Measurements from ENCODE around the gene SBF2. TPM values are rescaled to one million over a fixed set of nuclear protein-coding genes. Genes with fewer than 3 reads are reported as not detected.
"Not testable (repeated sequence)": the region's sequence is repeated elsewhere in the genome, so short reads cannot be mapped to it uniquely, and the experiment has no call there.

SBF2 gene
- total and polyA plus RNA-seq, 9 of the 15 experiments (the other 6 are each of a cell fraction or from before 2014, with no cell fraction given) = 0.80 to 9.5 (median 5.0) TPM

DNA sequence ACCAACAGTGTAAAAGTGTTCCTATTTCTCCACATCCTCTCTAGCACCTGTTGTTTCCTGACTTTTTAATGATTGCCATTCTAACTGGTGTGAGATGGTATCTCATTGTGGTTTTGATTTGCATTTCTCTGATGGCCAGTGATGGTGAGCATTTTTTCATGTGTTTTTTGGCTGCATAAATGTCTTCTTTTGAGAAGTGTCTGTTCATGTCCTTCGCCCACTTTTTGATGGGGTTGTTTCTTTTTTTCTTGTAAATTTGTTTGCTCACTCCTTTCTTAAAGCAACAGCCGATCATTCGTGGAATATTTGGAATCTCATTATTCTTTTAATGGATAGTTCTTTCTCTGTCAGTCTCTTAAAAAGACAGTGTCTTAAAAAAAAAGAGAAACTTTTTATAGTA lies 550.5 kb downstream of the SBF2 start:
- ChIA-PET CTCF (ENCODE audit: low intra/inter-chr PET ratio) (interaction anchor here (0.6 kb wide), 1 partner anchor 727 kb away, joined by 3 read pairs; no protein-coding TSS in a partner anchor), POLR2A (interaction anchor here (0.6 kb wide), 1 partner anchor 101 kb away, joined by 3 read pairs; no protein-coding TSS in a partner anchor)
- H3K36me3 ChIP-seq (ENCODE audit: control insufficient read depth, insufficient read depth, low read length); intact Hi-C loops (cut with micrococcal nuclease); DNase-seq (ENCODE audit: extremely low read depth in 1 of 4, low spot score in 3 of 4); H3K9me1 ChIP-seq (ENCODE audit: control insufficient read depth, insufficient read depth, low read length); H3K79me2 ChIP-seq (ENCODE audit: control insufficient read depth, insufficient read depth, low read length); H3K4me2 ChIP-seq (ENCODE audit: insufficient read depth, low read length); H3K4me1 ChIP-seq (replicated peaks in 1 of 2; ENCODE audit: control insufficient read depth in 2 of 2, insufficient read depth in 2 of 2, low read length in 2 of 2); FAIRE-seq; ATAC-seq; H3K4me3 ChIP-seq; H3K27ac ChIP-seq (ENCODE audit: extremely low read depth, low read depth, low read length); H3K9me3 ChIP-seq (replicated peaks; ENCODE audit: control insufficient read depth, insufficient read depth, low read depth, low read length); H3K27me3 ChIP-seq (ENCODE audit: control insufficient read depth in 2 of 2, insufficient read depth in 2 of 2, low read length in 2 of 2); H4K20me1 ChIP-seq (replicated peaks; ENCODE audit: control insufficient read depth, insufficient read depth, low read length); H2AFZ ChIP-seq (ENCODE audit: low read depth, low read length); BruUV-seq (replicated peaks); in situ Hi-C loops (cut with MboI); H3K9ac ChIP-seq (ENCODE audit: insufficient read depth in 1 of 2, low read depth in 2 of 2, low read length in 2 of 2): not testable (repeated sequence)
- 93% methylated on average over 2 of the region's 3 CpGs for WGBS (ENCODE audit: insufficient coverage, low coverage, missing lambda C conversion rate)
- TF ChIP-seq, protein P1, sequence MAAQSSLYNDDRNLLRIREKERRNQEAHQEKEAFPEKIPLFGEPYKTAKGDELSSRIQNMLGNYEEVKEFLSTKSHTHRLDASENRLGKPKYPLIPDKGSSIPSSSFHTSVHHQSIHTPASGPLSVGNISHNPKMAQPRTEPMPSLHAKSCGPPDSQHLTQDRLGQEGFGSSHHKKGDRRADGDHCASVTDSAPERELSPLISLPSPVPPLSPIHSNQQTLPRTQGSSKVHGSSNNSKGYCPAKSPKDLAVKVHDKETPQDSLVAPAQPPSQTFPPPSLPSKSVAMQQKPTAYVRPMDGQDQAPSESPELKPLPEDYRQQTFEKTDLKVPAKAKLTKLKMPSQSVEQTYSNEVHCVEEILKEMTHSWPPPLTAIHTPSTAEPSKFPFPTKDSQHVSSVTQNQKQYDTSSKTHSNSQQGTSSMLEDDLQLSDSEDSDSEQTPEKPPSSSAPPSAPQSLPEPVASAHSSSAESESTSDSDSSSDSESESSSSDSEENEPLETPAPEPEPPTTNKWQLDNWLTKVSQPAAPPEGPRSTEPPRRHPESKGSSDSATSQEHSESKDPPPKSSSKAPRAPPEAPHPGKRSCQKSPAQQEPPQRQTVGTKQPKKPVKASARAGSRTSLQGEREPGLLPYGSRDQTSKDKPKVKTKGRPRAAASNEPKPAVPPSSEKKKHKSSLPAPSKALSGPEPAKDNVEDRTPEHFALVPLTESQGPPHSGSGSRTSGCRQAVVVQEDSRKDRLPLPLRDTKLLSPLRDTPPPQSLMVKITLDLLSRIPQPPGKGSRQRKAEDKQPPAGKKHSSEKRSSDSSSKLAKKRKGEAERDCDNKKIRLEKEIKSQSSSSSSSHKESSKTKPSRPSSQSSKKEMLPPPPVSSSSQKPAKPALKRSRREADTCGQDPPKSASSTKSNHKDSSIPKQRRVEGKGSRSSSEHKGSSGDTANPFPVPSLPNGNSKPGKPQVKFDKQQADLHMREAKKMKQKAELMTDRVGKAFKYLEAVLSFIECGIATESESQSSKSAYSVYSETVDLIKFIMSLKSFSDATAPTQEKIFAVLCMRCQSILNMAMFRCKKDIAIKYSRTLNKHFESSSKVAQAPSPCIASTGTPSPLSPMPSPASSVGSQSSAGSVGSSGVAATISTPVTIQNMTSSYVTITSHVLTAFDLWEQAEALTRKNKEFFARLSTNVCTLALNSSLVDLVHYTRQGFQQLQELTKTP (IDR thresholded peaks at IDR 0.05; ENCODE audit: low read depth in 1 of 2, partially characterized antibody in 2 of 2) = peak in 1 of 2 experiments; percentile 96
